A673 (cell line): ENCODE results near the gene RRAGB. TPM values are rescaled to one million over a fixed set of nuclear protein-coding genes. Genes with fewer than 3 reads are reported as not detected.

ENCODE experiments used
- BruUV-seq: library from RNA; stranded (reverse); fragments of 400-500 nt; replicated peaks from 2 replicates; lab custom pipeline; 2021; lab: Mats Ljungman, UMichigan
- CTCF ChIA-PET: fragments of 300-600 bp; sonication (Branson Sonifier 250); formaldehyde crosslinking; loops from one replicate; lab custom pipeline; 2022; ENCODE audit warnings: antibody characterized with exemption; lab: Charles Lee
- POLR2A ChIA-PET: fragments of 300-600 bp; sonication (Branson Sonifier 250); formaldehyde crosslinking; loops from one replicate; lab custom pipeline; 2022; ENCODE audit warnings: antibody characterized with exemption; ENCODE audit not compliant: low non-redundant PET; lab: Charles Lee
- DNase-seq: peaks from one replicate; pipeline ENCODE4 v3.0.0-alpha.2; 2015; ENCODE audit warnings: low spot score
- H3K27ac ChIP-seq: fragments of 200-600 bp; sonication (generic); 2 replicates; pipeline ENCODE4 v1.5.1; 2016; ENCODE audit warnings: mixed run types, low read depth, mild to moderate bottlenecking, mixed read lengths, antibody characterized with exemption, low read length; ENCODE audit not compliant: poor library complexity, severe bottlenecking
- H3K27me3 ChIP-seq: fragments of 200-600 bp; sonication (generic); replicated peaks from 2 replicates; pipeline ENCODE4 v1.6.1; 2017; ENCODE audit warnings: mixed run types, low read depth, mild to moderate bottlenecking, mixed read lengths, antibody characterized with exemption, low read length; ENCODE audit not compliant: insufficient read depth, poor library complexity
- H3K36me3 ChIP-seq: fragments of 200-600 bp; sonication (generic); 2 replicates; pipeline ENCODE4 v1.6.1; 2016; ENCODE audit warnings: mixed run types, mild to moderate bottlenecking, mixed read lengths, antibody characterized with exemption, low read length; ENCODE audit not compliant: insufficient read depth, poor library complexity, severe bottlenecking
- H3K4me1 ChIP-seq: fragments of 200-600 bp; sonication (generic); 2 replicates; pipeline ENCODE4 v1.6.1; 2017; ENCODE audit warnings: mixed run types, mild to moderate bottlenecking, mixed read lengths, antibody characterized with exemption, low read length; ENCODE audit not compliant: insufficient read depth, poor library complexity, severe bottlenecking
- H3K4me3 ChIP-seq: fragments of 200-600 bp; sonication (generic); 2 replicates; pipeline ENCODE4 v1.5.1; 2016; ENCODE audit warnings: low read depth, mixed run types, mild to moderate bottlenecking, mixed read lengths, low read length; ENCODE audit not compliant: poor library complexity, severe bottlenecking
- H3K9me3 ChIP-seq: fragments of 200-600 bp; sonication (generic); 2 replicates; pipeline ENCODE4 v1.6.1; 2016; ENCODE audit warnings: mixed run types, low read depth, mild to moderate bottlenecking, mixed read lengths, antibody characterized with exemption, low read length; ENCODE audit not compliant: poor library complexity, severe bottlenecking
- EZH2 ChIP-seq: fragments of 200-600 bp; sonication (generic); IDR thresholded peaks from 2 replicates; pipeline ENCODE4 v1.6.1; 2017; ENCODE audit warnings: borderline replicate concordance, low read depth, mild to moderate bottlenecking, mixed read lengths, antibody characterized with exemption, low read length; ENCODE audit not compliant: poor library complexity, severe bottlenecking
- intact Hi-C: fragments of 100-400 bp; cut with micrococcal nuclease; formaldehyde crosslinking; loops from one replicate; pipeline ENCODE4 v1.10.0; 2022; ENCODE audit not compliant: unreplicated experiment
- total RNA-seq: library from RNA; stranded (reverse); gene quantifications from 2 replicates; pipeline ENCODE4 v1.2.3, GENCODE V29; 2021
- TF ChIP-seq, protein P1 (sequence below): fragments of 300-800, 200-600 bp; sonication (generic); conservative IDR thresholded peaks from 2 replicates; pipeline ENCODE4 v1.5.1; 2017; ENCODE audit warnings: low read depth, mild to moderate bottlenecking, antibody characterized with exemption, low read length, moderate library complexity, mixed read lengths

RRAGB gene
- total RNA-seq, 1 experiment from 2014 or later: 15.7 TPM

- CTCF ChIA-PET: no interaction called here
- no peaks in the 10 kb centered on the region for H3K36me3 ChIP-seq
- H3K27me3 ChIP-seq: no peaks in the 10 kb centered on the region
- BruUV-seq: no TSS peak
- no peaks in the 10 kb centered on the region for H3K4me1 ChIP-seq
- DNase-seq: no peak
- intact Hi-C loops: no loop called here
- TF ChIP-seq, protein P1, sequence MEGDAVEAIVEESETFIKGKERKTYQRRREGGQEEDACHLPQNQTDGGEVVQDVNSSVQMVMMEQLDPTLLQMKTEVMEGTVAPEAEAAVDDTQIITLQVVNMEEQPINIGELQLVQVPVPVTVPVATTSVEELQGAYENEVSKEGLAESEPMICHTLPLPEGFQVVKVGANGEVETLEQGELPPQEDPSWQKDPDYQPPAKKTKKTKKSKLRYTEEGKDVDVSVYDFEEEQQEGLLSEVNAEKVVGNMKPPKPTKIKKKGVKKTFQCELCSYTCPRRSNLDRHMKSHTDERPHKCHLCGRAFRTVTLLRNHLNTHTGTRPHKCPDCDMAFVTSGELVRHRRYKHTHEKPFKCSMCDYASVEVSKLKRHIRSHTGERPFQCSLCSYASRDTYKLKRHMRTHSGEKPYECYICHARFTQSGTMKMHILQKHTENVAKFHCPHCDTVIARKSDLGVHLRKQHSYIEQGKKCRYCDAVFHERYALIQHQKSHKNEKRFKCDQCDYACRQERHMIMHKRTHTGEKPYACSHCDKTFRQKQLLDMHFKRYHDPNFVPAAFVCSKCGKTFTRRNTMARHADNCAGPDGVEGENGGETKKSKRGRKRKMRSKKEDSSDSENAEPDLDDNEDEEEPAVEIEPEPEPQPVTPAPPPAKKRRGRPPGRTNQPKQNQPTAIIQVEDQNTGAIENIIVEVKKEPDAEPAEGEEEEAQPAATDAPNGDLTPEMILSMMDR: no peak
- TF ChIP-seq EZH2: no peak
- no peaks in the 10 kb centered on the region for H3K9me3 ChIP-seq
- H3K4me3 ChIP-seq: no peak overlapping the region
- H3K27ac ChIP-seq: no peak overlapping the region
- POLR2A ChIA-PET: no interaction called here
Observed at GRCh38 chrX:55754861-55755294, 37.3 kb downstream of the RRAGB start.

GRCh38 chrX:55758033-55758432 lies 40.5 kb downstream of the RRAGB start:
- no peaks in the 10 kb centered on the region for H3K9me3 ChIP-seq
- DNase-seq: no peak
- TF ChIP-seq, protein P1: no peak
- no peak for TF ChIP-seq EZH2
- no peaks in the 10 kb centered on the region for H3K4me1 ChIP-seq
- no peaks in the 10 kb centered on the region for H3K27me3 ChIP-seq
- POLR2A ChIA-PET: no interaction called here
- CTCF ChIA-PET: no interaction called here
- intact Hi-C loops: no loop called here
- no TSS peak for BruUV-seq
- no peak overlapping the region for H3K4me3 ChIP-seq
- H3K27ac ChIP-seq: no peak overlapping the region
- H3K36me3 ChIP-seq: no peaks in the 10 kb centered on the region

DNA sequence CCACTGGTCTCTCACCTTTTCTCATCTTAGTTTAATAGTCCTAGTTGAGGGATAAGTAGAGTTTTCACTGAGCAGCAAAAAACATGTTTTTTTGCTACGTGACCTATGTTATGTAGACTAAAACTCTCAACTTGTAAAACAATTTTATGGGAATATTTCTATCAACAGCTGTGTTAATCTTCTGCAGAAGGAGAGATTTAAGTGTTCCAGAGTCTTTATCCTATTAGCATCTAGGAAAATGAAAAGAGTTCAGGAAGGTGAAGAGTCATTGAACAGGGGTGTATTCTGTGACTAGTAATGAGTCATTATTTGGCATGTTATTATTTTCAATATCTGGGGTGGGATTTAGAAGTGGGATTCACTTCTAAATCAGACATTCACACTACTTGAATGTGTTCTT lies 41.9 kb downstream of the RRAGB start:
- intact Hi-C loops: no loop called here
- DNase-seq: no peak
- Histone ChIP-seq H3K27me3 (no peaks in the 10 kb centered on the region), H3K27ac (no peak overlapping the region), H3K9me3 (no peaks in the 10 kb centered on the region), H3K4me1 (no peaks in the 10 kb centered on the region), H3K4me3 (no peak overlapping the region), H3K36me3 (no peaks in the 10 kb centered on the region)
- no TSS peak for BruUV-seq
- CTCF ChIA-PET: no interaction called here
- no peak for TF ChIP-seq EZH2
- TF ChIP-seq, protein P1: no peak
- POLR2A ChIA-PET: no interaction called here
